ENCODE measurements around the gene KMT2B.
"Not testable (repeated sequence)": the region's sequence is repeated elsewhere in the genome, so short reads cannot be mapped to it uniquely, and the experiment has no call there.

DNA sequence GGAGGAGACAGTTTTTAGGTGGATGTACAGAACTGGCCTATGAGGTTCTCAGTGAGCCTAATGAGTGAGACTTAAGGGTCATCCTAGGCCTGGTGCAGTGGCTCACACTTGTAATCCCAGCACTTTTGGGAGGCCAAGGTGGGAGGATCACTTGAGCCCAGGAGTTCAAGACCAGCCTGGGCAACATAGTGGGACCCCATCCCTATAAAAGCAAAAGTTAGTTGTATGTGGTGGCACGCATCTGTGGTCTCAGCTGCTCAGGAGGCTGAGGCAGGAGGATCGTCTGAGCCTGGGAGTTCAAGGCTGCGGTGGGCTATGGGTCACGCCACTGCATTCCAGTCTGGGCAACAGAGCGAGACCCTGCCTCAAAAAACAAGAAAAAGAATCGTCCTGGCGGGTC, 6.3 kb downstream of the KMT2B start:
- TF ChIP-seq EP300 (IDR thresholded peaks at IDR 0.05); CEBPB (IDR thresholded peaks at IDR 0.05); REST (IDR thresholded peaks at IDR 0.05); RCOR1 (IDR thresholded peaks at IDR 0.05; ENCODE audit: low read depth, low read length): not testable (repeated sequence)
- TF ChIP-seq, protein P1, sequence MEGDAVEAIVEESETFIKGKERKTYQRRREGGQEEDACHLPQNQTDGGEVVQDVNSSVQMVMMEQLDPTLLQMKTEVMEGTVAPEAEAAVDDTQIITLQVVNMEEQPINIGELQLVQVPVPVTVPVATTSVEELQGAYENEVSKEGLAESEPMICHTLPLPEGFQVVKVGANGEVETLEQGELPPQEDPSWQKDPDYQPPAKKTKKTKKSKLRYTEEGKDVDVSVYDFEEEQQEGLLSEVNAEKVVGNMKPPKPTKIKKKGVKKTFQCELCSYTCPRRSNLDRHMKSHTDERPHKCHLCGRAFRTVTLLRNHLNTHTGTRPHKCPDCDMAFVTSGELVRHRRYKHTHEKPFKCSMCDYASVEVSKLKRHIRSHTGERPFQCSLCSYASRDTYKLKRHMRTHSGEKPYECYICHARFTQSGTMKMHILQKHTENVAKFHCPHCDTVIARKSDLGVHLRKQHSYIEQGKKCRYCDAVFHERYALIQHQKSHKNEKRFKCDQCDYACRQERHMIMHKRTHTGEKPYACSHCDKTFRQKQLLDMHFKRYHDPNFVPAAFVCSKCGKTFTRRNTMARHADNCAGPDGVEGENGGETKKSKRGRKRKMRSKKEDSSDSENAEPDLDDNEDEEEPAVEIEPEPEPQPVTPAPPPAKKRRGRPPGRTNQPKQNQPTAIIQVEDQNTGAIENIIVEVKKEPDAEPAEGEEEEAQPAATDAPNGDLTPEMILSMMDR (IDR thresholded peaks at IDR 0.05): not testable (repeated sequence)

All from A549 (cell line).